GM21825 (cell line): ENCODE data around the gene COP1.
"Not testable (repeated sequence)": the region's sequence is repeated elsewhere in the genome, so short reads cannot be mapped to it uniquely, and the experiment has no call there.

Experiments used
- ATAC-seq: cut with Tn5 transposase; IDR thresholded peaks from one replicate; pipeline ENCODE4 v1.9.1; 2021; ENCODE audit warnings: mild to moderate bottlenecking, moderate library complexity; ENCODE audit not compliant: unreplicated experiment

The COP1 gene

DNA sequence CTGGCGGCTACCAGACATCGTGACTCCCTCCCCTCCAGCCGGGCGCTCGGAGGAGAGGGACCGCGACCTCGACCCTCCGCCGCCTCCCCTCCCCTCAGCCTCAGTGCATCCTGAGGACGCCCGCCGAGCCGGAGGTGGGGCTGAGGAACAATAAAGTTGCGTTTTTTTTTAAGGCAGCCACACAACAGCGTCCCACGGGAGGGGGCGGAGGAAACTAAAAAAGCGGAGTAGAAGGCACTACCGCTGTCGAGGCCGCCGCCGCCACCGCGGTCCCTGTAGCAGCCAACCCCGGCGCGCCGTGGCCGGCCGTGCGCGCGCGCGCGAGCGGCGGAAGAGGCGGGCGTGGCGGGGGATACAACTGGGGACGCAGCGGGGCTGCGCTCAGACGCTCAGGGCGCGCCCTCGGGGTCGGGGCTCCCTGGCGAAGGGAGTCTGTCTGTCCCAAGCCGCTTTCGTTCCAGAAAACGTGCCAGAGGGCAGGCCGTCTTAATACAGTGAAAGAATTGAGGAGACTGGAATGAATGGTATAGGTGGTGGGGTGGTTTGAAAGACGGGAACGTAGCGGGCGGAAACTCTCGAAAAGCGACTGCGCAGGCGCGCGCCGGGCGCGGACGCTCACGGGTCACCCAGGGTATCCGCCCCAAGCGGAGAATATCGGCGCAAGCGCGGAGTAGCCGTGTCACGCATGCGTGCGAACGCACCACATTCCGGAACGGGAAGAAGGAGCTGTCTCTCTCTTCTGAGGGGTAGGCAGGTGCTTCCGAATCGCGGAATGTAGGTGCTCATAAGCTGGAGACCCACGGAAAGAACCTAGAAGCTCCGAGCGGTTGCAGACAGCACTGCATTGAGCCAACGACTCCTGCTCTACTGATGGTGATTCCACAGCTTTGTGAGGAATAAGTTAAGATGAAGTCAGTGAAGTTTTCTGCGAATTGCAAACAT, at the start of gene COP1:
Gene COP1, minus strand, starts transcription at position 326 of the 942 bp plus-strand sequence. Its CDS starts 308 bp downstream, at position 18.
- peak; percentile 81 for ATAC-seq

DNA sequence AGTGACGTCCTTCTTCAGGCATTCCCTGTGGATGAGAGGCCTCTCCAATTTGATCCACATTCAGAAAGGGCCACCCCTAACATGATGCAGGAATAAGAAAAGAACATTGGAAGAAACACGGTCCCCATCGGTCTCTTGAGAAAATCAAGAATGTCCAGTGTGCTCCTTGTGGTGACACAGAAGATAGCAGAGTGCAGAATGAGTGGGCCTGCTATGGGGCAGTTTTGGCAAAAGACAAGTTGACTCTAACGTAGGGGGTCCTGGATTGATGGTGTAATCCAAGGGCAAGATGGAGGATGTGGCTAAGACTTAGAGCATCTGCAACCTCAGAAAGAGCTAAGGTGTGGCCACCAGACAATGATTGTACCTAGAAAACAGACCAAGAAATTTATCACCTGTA, 45.1 kb upstream of the COP1 start:
- no peak for ATAC-seq

DNA sequence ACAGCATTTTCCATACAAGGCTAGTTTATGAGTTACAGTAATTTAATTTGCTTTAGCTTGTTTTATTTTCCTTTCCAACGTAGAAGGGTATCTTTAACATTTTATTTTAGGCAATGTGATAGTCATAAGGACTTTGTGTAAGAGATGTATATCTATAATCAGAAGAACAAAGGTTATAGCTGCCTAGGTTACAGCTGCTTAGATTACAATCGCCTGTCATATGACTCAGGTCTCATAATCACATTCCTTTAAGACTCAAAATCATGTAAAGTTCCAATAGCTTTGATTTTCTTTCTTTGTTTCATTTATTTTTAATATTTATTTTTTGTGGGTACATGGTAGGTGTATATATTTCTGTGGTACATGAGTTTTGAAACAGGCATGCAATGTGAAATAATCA, 37.8 kb upstream of the COP1 start:
- ATAC-seq: no peak

DNA sequence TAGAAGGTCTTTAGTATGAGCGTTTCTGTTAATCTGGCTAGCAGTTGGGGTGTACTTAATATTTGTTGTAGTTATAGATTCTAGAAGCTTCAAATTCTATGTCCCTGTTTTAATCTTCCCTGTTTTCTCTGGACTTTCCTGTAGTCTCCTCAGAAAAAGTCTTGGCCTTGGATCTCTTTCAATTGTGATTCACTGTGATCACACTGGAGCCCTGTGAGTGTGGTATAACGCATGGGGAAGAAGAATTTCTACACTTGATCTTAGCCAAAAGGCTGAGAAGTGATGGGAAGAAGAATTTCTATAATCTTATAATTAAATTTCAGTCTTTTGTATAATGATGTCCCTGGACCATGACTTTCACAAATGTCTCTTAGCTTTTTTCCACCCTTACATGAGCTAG, 36.7 kb upstream of the COP1 start:
- ATAC-seq: no peak

DNA sequence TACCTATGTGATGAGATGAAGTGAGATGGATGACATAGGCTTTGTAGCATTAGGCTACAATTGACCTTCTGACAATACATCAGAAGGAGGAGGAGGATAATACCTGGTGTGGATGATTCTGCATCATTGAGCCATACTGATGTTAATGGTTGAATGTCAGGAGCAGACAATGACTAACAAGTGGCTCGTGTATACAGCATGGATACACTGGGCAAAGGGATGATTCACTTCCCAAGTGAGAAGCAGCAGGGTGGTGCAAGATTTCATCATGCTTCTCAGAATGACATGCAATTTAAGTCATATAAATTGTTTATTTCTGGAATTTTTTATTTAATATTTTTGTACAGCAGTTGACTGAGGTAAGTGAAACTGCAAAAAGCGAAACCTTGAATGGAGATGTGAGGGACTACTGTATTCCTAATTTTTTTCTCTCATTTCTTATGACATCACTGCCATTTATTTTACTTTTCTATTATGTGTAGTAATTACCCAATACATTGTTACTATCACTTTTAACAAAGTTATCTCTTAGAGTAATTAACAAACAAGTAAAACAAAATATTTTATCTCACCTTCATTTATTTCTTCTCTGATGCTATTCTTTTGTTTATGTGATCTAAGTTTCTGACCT, 34.4 kb upstream of the COP1 start:
- no peak for ATAC-seq

DNA sequence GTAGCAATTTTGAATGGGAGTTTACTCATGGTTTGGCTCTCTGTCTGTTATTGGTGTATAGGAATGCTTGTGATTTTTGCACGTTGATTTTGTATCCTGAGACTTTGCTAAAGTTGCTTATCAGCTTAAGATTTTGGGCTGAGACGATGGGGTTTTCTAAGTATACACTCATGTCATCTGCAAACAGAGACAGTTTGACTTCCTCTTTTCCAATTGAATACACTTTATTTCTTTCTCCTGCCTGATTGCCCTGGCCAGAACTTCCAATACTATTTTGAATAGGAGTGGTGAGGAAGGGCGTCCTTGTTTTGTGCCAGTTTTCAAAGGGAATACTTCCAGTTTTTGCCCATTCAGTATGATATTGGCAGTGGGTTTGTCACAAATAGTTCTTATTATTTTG, 26.6 kb upstream of the COP1 start:
- not testable (repeated sequence) for ATAC-seq

DNA sequence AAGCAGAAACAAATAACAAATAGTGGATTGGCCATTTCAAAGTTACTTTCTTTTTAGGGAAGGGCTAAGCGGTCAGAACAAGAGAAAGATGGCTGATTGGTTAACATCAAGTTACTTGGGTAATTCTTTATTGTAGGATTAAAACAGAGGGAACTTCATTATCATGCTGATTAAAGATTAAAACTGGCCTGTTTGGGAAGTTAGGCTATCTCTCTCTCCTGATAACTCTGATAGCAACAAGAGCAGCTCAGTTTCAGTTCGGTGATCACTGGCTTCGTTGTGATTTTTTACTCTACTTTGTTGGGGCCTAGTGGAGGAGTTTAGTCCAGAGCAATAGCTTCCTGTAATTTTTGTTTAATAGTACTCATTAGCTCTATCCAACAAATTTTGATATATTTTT, 20.5 kb upstream of the COP1 start:
- no peak for ATAC-seq

DNA sequence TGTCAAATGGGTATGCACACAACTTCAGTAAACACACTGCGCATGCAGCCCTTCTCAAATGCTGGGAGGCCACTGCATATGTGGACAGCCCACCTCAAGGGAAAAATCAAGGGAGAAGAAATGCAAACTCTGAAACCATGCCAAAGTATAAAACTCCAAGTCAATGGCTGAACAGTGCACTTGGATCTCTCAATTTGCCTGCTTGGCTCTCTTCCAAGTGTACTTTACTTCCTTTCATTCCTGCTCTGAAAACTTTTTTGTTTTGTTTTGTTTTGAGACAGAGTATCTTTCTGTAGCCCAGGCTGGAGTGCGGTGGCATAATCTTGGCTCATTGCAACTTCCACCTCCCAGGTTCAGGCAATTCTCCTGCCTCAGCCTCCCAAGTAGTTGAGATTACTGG, 18.8 kb upstream of the COP1 start:
- ATAC-seq: no peak

DNA sequence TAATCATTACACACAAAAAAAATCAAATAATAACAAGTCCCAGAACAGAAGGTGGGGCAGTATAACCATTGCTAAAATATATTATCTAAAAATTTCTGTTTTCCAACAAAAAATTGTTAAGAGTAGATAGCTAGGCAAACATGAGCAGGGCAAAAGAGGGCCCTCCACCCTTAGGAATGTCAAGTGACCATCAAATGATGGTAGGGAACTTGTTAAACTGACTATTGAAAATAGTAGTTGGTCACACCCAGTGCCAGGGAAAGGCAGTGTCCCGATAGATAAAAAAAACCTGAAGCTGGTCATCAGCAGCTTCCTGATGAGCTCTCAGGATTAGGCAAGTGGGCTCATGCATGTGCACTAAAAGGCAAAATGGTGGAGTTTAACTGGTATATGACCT, 18.4 kb upstream of the COP1 start:
- ATAC-seq: no peak

DNA sequence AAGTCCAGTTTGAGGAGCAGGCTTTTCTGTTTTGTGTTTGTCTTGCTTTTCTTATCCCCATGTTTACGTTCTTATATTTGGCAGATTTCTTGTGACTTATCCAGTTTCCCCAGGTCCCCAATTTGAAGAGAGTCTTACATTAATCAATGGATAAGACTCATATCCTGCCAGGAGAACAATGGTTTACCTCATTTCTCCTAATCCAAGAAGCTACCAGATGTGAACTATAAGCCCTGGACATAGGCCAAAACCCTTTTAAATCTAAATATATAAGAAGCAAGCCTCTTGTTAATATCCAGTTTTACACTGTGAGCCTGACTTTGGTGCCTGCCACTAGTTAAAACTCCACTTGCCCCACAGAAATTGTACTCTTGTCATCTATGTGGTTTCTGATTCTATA, 15.1 kb upstream of the COP1 start:
- no peak for ATAC-seq

DNA sequence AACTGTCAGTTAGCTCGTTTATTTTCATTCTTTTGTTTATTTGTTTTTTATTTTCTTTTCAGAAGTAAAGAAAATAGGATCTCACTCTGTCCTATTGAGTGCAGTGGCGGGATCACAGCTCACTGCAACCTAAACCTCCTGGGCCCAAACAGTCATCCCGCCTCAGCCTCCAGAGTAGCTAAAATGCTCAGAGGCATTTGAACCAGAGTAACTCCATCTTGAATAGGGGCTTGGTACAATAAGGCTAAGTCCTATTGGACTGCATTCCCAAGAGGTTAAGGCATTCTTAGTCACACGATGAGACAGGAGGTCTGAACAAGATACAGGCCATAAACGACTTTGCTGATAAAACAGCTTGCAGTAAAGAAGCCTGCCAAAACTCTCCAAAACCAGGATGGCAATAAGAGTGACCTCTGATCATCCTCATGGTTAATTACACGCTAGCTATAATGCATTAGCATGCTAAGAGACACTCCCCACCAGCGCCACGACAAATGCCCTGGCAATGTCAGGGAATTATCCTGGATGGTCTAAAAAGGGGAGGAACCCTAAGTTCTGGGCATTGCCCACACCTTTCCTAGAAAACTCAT, 13.1 kb upstream of the COP1 start:
- no peak for ATAC-seq

DNA sequence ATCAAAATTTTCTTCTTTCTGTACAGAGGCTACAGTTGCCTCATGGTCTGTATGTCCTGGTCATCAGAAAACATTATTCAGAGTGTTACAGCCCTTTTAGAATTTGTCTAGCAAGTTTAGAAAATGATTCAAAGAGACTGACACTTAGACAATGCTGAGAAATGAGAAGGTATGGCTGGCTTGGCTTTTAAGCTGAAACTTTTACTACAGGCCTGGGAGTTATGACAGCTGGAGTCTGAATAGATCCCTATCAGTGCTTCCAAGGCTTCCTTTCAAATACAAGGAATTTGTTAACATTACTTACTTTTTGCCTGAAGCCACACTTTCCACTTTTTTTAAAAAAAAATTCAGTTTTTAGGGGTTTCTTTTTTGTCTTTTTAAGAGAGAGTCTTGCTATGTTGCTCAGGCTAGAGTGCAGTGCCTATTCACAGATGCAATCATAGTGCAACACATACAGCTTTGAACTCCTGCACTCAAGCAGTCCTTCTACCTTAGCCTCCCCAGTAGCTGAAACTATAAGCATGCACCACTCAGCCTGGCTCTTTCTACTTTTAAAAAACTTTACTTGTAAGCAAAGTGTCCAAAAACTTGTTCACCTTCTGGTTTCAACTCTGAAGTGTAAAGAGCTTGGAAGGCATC, 10.5 kb upstream of the COP1 start:
- ATAC-seq: no peak

DNA sequence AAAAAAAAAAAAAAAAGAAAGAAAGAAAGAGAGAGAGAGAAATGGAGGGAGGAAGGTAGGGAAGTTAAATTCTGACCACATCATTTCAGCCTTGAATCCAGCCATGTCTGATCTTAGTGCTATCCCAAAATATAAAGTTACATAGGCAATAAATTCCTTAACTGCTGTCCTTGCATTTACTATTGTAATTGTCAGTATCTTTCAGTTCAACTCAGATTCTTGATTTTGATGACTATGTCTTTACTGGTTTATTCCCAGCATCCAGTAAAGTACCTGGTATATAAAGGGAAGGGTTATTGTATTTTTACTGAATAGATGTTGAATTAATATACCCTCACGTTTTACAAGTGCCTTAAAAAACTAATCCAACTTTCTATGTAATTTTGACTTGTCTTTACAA, 8.9 kb upstream of the COP1 start:
- no peak for ATAC-seq

DNA sequence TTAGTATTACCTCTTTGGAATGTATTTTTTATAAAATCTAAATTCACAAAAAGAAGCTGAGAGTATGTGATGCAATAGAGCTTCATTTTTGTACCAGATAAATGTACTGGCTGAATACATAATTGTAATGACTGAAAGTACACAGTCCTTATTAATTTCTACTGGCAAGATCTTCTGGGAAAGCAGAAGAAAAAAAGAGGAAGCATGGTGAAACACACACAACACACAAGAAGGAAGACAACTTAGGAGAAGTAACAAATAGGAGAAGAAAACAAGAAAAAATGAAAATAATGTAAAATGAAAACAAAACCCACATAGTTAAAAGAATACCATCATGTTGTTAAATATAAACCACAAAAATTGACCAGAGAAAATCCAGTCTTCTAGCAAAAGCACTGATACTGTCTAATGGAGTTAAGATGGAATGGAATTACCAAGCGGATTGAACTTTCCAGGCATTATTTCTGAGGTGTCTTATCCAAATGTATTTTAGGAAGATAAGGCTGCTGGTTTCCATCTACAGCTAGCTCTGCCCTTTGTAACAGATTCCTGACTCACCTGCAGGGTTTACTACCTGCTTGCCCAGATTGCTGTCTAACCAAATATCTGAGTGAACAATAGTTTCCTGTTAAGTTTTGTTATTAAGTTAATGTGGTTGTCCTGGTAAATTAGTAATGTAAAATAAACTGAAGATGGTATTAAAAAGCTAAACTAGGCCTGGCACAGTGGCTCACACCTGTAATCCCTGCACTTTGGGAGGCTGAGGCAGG, 4.5 kb upstream of the COP1 start:
- ATAC-seq: no peak

DNA sequence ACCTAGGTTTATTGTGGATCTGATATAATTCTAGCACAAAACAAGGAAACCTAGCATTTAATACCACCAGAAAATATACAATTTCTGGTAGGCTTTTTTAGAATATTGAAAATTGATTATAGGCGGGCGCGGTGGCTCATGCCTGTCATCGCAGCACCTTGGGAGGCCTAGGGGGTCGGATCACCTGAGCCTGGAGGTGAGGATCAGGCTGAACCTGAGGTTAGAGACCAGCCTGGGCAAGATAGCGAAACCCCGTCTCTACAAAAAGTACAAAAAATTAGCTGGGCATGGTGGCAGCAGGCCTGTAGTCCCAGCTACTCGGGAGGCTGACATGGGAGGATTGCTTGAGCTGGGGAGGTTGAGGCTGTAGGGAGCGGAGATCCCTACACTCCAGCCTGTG, 948 bp upstream of the COP1 start:
- ATAC-seq: no peak

DNA sequence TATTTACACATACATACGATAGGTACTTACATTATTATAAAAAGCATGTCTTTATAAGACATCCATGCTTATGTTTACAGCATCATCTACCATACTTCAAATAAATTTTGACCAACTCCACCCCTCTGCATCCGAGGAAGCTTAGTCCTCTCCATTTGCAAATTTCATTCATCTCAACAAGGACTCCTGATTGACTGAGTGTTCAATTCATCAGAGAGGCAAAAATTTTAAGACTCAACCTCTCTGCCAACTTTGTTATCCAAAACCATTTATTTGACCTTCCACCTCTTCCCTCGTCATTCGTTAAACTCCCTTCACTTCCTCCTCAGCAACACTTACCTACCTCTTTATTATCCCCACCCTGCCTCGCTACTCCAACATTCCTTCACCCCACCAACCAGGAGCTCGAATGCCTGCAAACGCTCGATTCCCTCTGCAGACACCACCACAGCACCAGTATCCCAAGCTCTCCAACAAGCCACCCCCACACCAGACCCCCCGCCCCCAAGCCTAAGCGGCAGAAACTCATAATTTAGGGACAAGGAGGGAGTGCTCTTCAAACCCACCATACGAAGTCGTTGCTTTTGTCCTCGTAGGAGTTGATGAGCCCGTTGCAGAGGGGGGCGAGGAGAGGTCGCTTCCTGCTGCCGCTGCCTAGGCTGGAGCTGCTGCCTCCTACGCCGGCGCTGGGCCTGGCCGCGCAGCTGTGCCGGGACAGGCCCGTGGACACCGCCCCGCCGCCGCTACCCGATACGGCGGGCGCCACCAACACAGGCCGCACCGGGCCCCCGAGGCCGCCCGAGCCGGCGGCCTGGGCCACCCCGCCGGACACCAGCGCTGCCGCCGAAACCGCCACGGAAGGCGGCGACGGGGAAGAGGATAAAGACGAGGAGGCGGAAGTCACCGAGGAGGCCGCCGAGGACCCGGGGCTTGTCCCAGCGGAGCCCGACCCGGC, 803 bp downstream of the COP1 start:
- ATAC-seq: peak; percentile 25

DNA sequence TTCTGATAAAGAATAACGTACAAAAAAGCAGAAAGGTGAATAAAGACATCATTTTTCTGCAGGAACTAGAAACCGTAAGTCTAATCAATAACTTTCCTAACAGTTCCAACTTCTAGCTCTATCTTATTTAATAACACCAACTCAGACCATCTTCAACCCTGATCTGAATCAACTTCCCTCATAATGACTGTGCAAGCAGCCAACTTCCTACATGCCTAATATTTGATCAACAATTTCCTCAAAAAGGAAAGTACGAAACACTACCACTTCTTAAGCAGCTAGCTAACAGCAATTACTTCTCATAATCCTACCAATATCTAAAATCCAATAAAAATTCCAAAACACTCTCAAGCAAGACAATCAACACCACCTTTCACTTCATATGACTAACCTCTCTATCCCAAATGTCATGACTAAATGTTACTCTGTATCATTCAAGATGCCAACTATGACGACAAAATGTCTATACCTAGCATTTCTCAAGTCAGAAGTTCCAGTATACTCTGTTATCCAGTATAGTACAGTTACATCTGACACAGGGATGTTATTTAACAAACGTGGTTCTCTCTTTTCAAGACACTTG, 1.7 kb downstream of the COP1 start:
- no peak for ATAC-seq

DNA sequence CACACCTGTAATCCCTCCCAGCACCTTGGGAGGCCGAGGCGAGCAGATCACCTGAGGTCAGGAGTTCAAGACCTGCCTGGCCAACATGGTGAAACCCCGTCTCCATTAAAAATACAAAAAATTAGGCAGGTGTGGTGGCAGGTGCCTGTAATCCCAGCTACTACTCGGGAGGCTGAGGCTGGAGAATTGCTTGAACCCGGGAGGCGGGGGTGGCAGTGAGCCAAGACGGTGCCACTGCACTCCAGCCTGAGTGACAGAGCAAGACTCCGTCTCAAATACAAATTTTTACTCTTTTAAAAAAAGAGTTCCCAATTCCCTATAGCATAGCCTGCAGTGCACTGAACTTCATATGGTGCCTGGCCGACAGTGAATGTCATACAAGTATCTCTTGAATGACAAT, 2.4 kb downstream of the COP1 start:
- not testable (repeated sequence) for ATAC-seq

DNA sequence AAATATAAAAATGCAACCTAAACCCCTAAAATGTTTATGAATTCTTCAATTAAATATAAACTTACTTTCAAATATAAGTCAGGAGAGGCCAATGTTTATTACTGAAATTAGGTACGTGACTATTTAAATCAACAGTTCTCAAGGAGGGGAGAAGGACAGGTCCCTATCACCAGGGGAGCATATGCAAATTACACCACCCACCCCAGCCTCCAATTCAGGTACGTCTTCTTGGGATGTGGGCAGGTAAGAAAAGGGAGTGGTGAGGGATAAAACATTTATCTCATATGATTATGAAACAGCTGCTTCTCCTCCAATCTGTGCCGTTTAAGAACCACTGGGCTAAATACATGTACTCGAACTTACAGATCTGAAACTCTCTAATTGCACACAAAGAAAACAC, 3.4 kb downstream of the COP1 start:
- no peak for ATAC-seq
